ENCODE results near the gene MRPL53. TPM values are rescaled to one million over a fixed set of nuclear protein-coding genes. Genes with fewer than 3 reads are reported as not detected.
A peak's percentile ranks its signal among the peaks of the same experiment; 100 is the strongest.

Gene MRPL53
- total and polyA plus RNA-seq, 2 of the 13 experiments (the other 11 are each of a cell fraction or from before 2014, with no cell fraction given), result 34.3 to 51.9 TPM

GRCh38 chr2:74441170-74441689 lies 31.2 kb downstream of the MRPL53 start (continued):
- TF ChIP-seq, protein P1, sequence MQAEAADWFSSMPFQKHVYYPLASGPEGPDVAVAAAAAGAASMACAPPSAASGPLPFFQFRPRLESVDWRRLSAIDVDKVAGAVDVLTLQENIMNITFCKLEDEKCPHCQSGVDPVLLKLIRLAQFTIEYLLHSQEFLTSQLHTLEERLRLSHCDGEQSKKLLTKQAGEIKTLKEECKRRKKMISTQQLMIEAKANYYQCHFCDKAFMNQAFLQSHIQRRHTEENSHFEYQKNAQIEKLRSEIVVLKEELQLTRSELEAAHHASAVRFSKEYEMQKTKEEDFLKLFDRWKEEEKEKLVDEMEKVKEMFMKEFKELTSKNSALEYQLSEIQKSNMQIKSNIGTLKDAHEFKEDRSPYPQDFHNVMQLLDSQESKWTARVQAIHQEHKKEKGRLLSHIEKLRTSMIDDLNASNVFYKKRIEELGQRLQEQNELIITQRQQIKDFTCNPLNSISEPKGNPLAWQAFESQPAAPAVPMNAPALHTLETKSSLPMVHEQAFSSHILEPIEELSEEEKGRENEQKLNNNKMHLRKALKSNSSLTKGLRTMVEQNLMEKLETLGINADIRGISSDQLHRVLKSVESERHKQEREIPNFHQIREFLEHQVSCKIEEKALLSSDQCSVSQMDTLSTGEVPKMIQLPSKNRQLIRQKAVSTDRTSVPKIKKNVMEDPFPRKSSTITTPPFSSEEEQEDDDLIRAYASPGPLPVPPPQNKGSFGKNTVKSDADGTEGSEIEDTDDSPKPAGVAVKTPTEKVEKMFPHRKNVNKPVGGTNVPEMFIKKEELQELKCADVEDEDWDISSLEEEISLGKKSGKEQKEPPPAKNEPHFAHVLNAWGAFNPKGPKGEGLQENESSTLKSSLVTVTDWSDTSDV (CRISPR knock-in tag; IDR thresholded peaks at IDR 0.05), result 0 out of 2 replicates have a peak, but pooled peaks have one; percentile 12
- TF ChIP-seq ZNF781 (CRISPR knock-in tag; IDR thresholded peaks at IDR 0.05; ENCODE audit: borderline replicate concordance, not compliant biosample characterization) (no peak), ZBTB1 (CRISPR knock-in tag; IDR thresholded peaks at IDR 0.05; ENCODE audit: borderline replicate concordance) (0 out of 2 replicates have a peak, but pooled peaks have one; percentile 43), THAP11 (CRISPR knock-in tag; IDR thresholded peaks at IDR 0.05) (no peak), ZNF646 (CRISPR knock-in tag; IDR thresholded peaks at IDR 0.05) (no peak), FOSL1 (CRISPR knock-in tag; IDR thresholded peaks at IDR 0.05; ENCODE audit: borderline replicate concordance) (0 out of 2 replicates have a peak, but pooled peaks have one; percentile 42), ZFY (CRISPR knock-in tag; IDR thresholded peaks at IDR 0.05) (no peak)

Measured in HepG2 (cell line).